ENCODE data around the gene KCNN4. TPM values are rescaled to one million over a fixed set of nuclear protein-coding genes. Genes with fewer than 3 reads are reported as not detected.

KCNN4 gene
- total and polyA plus RNA-seq, 2 of the 13 experiments (the other 11 are each of a cell fraction or from before 2014, with no cell fraction given), result 0.13 to 0.25 TPM

- TF ChIP-seq ZXDC (CRISPR knock-in tag; IDR thresholded peaks at IDR 0.05) (0 out of 2 replicates have a peak, but pooled peaks have one; percentile 45), ZFP62 (CRISPR knock-in tag; IDR thresholded peaks at IDR 0.05) (no peak), ZNF414 (CRISPR knock-in tag; IDR thresholded peaks at IDR 0.05) (no peak), TSC22D2 (CRISPR knock-in tag; IDR thresholded peaks at IDR 0.05; ENCODE audit: borderline replicate concordance) (peak; percentile 97), ETV5 (CRISPR knock-in tag; IDR thresholded peaks at IDR 0.05; ENCODE audit: borderline replicate concordance) (0 out of 2 replicates have a peak, but pooled peaks have one; percentile 26), PATZ1 (CRISPR knock-in tag; IDR thresholded peaks at IDR 0.05) (peak; percentile 39; the same call in 1 of the 2 replicates), FOXA3 (CRISPR knock-in tag; IDR thresholded peaks at IDR 0.05) (no peak; the same call in 1 of the 2 replicates), ZBTB39 (CRISPR knock-in tag; IDR thresholded peaks at IDR 0.05) (no peak), ZNF780A (CRISPR knock-in tag; IDR thresholded peaks at IDR 0.05) (no peak), ZNF24 (IDR thresholded peaks at IDR 0.05) (no peak), MIER3 (CRISPR knock-in tag; IDR thresholded peaks at IDR 0.05; ENCODE audit: borderline replicate concordance) (no peak; the same call in 1 of the 2 replicates), ZFP82 (CRISPR knock-in tag; IDR thresholded peaks at IDR 0.05; ENCODE audit: borderline replicate concordance) (no peak), SUZ12 (IDR thresholded peaks at IDR 0.05; ENCODE audit: low read depth, low read length) (no peak), ZNF260 (CRISPR knock-in tag; IDR thresholded peaks at IDR 0.05; ENCODE audit: borderline replicate concordance, low read depth) (no peak), TAF1 (CRISPR knock-in tag; IDR thresholded peaks at IDR 0.05) (no peak), PBX3 (CRISPR knock-in tag; IDR thresholded peaks at IDR 0.05; ENCODE audit: borderline replicate concordance) (no peak), ZNF256 (CRISPR knock-in tag; conservative IDR thresholded peaks at IDR 0.05) (no peak), GABPB1 (CRISPR knock-in tag; IDR thresholded peaks at IDR 0.05) (peak; percentile 24; the same call in 1 of the 2 replicates), ZSCAN9 (CRISPR knock-in tag; IDR thresholded peaks at IDR 0.05; ENCODE audit: borderline replicate concordance) (peak; percentile 92; the same call in 1 of the 2 replicates), ZNF746 (CRISPR knock-in tag; IDR thresholded peaks at IDR 0.05) (no peak), ZNF7 (CRISPR knock-in tag; IDR thresholded peaks at IDR 0.05) (peak; percentile 68; the same call in 1 of the 2 replicates), ZNF773 (CRISPR knock-in tag; IDR thresholded peaks at IDR 0.05; ENCODE audit: borderline replicate concordance) (0 out of 2 replicates have a peak, but pooled peaks have one; percentile 43), AHR (CRISPR knock-in tag; IDR thresholded peaks at IDR 0.05) (no peak)
Observed at GRCh38 chr19:43789029-43789428, 8.3 kb upstream of the KCNN4 start (continued).
